HG03103 (cell line): ENCODE measurements around the gene RNF126.
"Not testable (repeated sequence)": the region's sequence is repeated elsewhere in the genome, so short reads cannot be mapped to it uniquely, and the experiment has no call there.

Experiments used
- ATAC-seq: cut with Tn5 transposase; IDR thresholded peaks from one replicate; pipeline ENCODE4 v1.9.1; 2021; ENCODE audit warnings: low read depth; ENCODE audit not compliant: unreplicated experiment

The RNF126 gene

GRCh38 chr19:632579-633067 is 30.4 kb downstream of the RNF126 start:
- no peak for ATAC-seq

- ATAC-seq: no peak
These were observed 32.9 kb downstream of the RNF126 start for GRCh38 chr19:629961-630714.

GRCh38 chr19:629515-629914 is 33.5 kb downstream of the RNF126 start:
- not testable (repeated sequence) for ATAC-seq

- ATAC-seq: no peak
These were observed 34.8 kb downstream of the RNF126 start for GRCh38 chr19:628168-628567.

GRCh38 chr19:626566-626965 is 36.4 kb downstream of the RNF126 start:
- not testable (repeated sequence) for ATAC-seq

GRCh38 chr19:625257-625656 is 37.8 kb downstream of the RNF126 start:
- ATAC-seq: no peak

- ATAC-seq: no peak
These were observed 38.4 kb downstream of the RNF126 start for GRCh38 chr19:624433-625109.

GRCh38 chr19:623974-624373 is 39.0 kb downstream of the RNF126 start:
- no peak for ATAC-seq

GRCh38 chr19:623175-623916 is 39.7 kb downstream of the RNF126 start:
- no peak for ATAC-seq

- no peak for ATAC-seq
These were observed 40.3 kb downstream of the RNF126 start for GRCh38 chr19:622666-623065.

- ATAC-seq: no peak
These were observed 41.2 kb downstream of the RNF126 start for GRCh38 chr19:621819-622218.

GRCh38 chr19:621191-621590 is 41.8 kb downstream of the RNF126 start:
- not testable (repeated sequence) for ATAC-seq

- no peak for ATAC-seq
These were observed 42.7 kb downstream of the RNF126 start for GRCh38 chr19:620166-620862.

GRCh38 chr19:619286-620002 is 43.6 kb downstream of the RNF126 start:
- ATAC-seq: no peak

GRCh38 chr19:618674-619285 is 44.2 kb downstream of the RNF126 start:
- ATAC-seq: no peak

GRCh38 chr19:618247-618619 is 44.8 kb downstream of the RNF126 start:
- no peak for ATAC-seq

GRCh38 chr19:617551-618246 is 45.3 kb downstream of the RNF126 start:
- no peak for ATAC-seq

- no peak for ATAC-seq
These were observed 46.1 kb downstream of the RNF126 start for GRCh38 chr19:616747-617526.
